ENCODE measurements around the gene FSIP2.

FSIP2 gene

GRCh38 chr2:185738679-185739472 is at the start of gene FSIP2:
Gene FSIP2, plus strand, starts transcription at chr2:185738804. Its CDS starts 91 bp downstream, at chr2:185738895.
- peak; percentile 17 to 29 for DNase-seq (ENCODE audit: low read depth in 2 of 2)

GRCh38 chr2:185689906-185690539 is 48.6 kb upstream of the FSIP2 start:
- no peak for DNase-seq (ENCODE audit: low read depth in 2 of 2)

GRCh38 chr2:185695711-185696235 is 42.8 kb upstream of the FSIP2 start:
- DNase-seq (ENCODE audit: low read depth in 2 of 2) = no peak

GRCh38 chr2:185700883-185701282 is 37.7 kb upstream of the FSIP2 start:
- no peak for DNase-seq (ENCODE audit: low read depth in 2 of 2)

- no peak for DNase-seq (ENCODE audit: low read depth in 2 of 2)
Observed at GRCh38 chr2:185734658-185735057, 3.9 kb upstream of the FSIP2 start.

GRCh38 chr2:185736210-185736609 is 2.4 kb upstream of the FSIP2 start:
- no peak for DNase-seq (ENCODE audit: low read depth in 2 of 2)

- DNase-seq (ENCODE audit: low read depth in 2 of 2) = no peak
Observed at GRCh38 chr2:185745864-185746859, 7.6 kb downstream of the FSIP2 start.

- DNase-seq (ENCODE audit: low read depth in 2 of 2) = no peak
Observed at GRCh38 chr2:185757356-185757755, 18.8 kb downstream of the FSIP2 start.

GRCh38 chr2:185771396-185771795 is 32.8 kb downstream of the FSIP2 start:
- DNase-seq (ENCODE audit: low read depth in 2 of 2) = no peak

- DNase-seq (ENCODE audit: low read depth in 2 of 2) = no peak
Observed at GRCh38 chr2:185780890-185781289, 42.3 kb downstream of the FSIP2 start.

- no peak for DNase-seq (ENCODE audit: low read depth in 2 of 2)
Observed at GRCh38 chr2:185782223-185782769, 43.7 kb downstream of the FSIP2 start.

- no peak for DNase-seq (ENCODE audit: low read depth in 2 of 2)
Observed at GRCh38 chr2:185785156-185785555, 46.6 kb downstream of the FSIP2 start.

- no peak for DNase-seq (ENCODE audit: low read depth in 2 of 2)
Observed at GRCh38 chr2:185785851-185786473, 47.4 kb downstream of the FSIP2 start.

GRCh38 chr2:185787227-185788145 is 48.9 kb downstream of the FSIP2 start:
- no peak for DNase-seq (ENCODE audit: low read depth in 2 of 2)

- no peak for DNase-seq (ENCODE audit: low read depth in 2 of 2)
Observed at GRCh38 chr2:185790361-185790760, 51.8 kb downstream of the FSIP2 start.

- no peak for DNase-seq (ENCODE audit: low read depth in 2 of 2)
Observed at GRCh38 chr2:185793532-185794345, 55.1 kb downstream of the FSIP2 start.

- DNase-seq (ENCODE audit: low read depth in 2 of 2) = no peak
Observed at GRCh38 chr2:185796758-185797157, 58.2 kb downstream of the FSIP2 start.

- DNase-seq (ENCODE audit: low read depth in 2 of 2) = no peak
Observed at GRCh38 chr2:185802926-185803325, 64.3 kb downstream of the FSIP2 start.

GRCh38 chr2:185806783-185807182 is 68.2 kb downstream of the FSIP2 start:
- DNase-seq (ENCODE audit: low read depth in 2 of 2) = no peak

Measured in stimulated activated CD4-positive, alpha-beta T cell treated with anti-CD3 and anti-CD28 coated beads, Interleukin-15, amount 100 ng/mL, for 48 hours (primary cell).